WI38 (cell line): Measurements from ENCODE around the gene FBXW2.

Experiments
- H3K4me3 ChIP-seq: 2 replicates; pipeline ENCODE4 v1.5.1; 2011; ENCODE audit warnings: low read depth, mild to moderate bottlenecking, control low read depth, low read length
- TF ChIP-seq, protein P1 (sequence below): IDR thresholded peaks from 2 replicates; pipeline ENCODE4 v1.5.1; 2012; ENCODE audit warnings: low read depth, mild to moderate bottlenecking, control low read depth, low read length

The FBXW2 gene

DNA sequence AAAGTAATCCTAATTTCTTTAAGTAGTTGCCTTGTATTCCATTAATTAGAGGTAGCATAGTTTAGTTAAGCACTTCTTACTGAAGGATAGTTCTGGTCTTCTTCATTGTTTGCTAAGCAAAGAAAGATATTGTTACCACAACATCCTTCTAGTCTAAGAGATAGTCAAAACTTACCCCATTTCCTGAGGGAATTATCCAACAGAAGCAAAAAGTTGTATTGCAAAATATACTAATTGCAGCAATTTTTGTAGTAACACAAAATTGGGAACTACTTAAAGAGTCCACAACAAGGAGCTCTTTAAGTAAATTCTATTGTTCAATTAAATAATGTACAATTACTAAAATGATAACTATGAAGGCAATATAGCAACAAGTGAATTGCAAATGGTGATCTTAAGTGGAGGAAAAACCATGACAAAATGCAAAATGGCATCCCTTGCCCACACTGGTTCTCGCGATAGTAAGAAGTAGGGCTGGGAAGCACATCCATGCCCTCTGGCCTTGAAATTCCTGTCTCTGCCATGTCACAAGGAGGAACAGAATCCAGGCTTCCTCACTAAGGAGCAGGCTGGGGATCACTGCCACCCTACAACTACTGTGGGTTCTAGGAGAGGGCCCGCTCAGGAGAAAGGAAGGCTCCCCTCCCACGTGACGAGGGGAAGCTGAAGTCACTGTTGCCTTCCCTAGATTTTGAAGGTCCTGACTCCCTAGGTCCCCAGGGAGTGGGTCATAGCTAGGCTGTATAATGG, 55.6 kb downstream of the FBXW2 start:
- H3K4me3 ChIP-seq, result no peak overlapping the region
- TF ChIP-seq, protein P1, sequence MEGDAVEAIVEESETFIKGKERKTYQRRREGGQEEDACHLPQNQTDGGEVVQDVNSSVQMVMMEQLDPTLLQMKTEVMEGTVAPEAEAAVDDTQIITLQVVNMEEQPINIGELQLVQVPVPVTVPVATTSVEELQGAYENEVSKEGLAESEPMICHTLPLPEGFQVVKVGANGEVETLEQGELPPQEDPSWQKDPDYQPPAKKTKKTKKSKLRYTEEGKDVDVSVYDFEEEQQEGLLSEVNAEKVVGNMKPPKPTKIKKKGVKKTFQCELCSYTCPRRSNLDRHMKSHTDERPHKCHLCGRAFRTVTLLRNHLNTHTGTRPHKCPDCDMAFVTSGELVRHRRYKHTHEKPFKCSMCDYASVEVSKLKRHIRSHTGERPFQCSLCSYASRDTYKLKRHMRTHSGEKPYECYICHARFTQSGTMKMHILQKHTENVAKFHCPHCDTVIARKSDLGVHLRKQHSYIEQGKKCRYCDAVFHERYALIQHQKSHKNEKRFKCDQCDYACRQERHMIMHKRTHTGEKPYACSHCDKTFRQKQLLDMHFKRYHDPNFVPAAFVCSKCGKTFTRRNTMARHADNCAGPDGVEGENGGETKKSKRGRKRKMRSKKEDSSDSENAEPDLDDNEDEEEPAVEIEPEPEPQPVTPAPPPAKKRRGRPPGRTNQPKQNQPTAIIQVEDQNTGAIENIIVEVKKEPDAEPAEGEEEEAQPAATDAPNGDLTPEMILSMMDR, result no peak

DNA sequence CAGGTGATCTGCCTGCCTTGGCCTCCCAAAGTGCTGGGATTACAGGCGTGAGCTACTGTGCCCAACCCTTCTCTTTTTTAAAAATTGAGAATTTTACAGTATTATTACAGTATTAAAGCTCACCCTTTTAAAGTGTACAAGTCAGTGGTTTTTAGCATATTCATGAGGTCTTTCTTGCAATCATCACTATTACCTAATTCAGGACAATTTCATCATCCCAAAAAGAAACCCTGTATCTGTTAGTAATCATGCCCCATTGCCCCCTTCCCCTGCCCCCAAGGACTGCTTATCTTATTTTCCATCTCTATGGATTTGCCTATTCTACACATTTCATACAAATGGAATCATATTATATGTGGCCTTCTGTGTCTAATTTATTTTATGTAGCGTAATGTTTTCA, 56.3 kb downstream of the FBXW2 start:
- TF ChIP-seq, protein P1, result no peak
- H3K4me3 ChIP-seq, result no peak overlapping the region

DNA sequence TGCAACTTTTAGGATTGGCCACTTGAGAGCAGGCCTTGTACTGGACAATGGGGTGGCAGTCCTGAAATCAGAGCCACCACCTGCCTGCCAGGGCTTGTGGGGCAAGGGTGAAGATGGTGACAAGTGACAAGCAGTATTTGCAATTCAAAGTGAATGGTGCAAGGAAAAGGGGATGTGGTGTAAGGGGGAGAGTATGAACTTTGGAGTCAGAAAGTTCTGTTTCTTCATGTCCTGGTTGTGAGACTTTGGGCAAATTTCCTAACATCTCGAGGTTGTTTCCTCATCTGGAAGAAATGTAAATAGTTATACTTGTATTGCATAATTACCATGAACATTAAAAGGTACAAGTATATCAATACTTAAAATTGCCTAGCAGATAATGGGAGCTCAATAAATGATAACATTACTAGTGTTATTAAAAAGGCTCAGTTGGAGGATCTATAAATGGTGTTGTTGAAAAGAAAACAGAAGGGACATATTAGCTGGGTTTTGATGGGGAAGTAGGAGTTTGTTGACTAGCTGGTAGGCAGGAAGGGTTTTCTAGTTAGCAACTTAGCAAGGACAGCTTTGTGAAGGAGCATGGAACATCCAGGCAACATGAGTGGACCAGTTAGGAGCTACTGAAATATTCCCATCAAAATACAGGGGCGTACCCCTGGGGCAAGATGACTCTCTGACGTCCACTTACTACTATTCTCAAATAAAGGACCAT, 57.6 kb downstream of the FBXW2 start:
- H3K4me3 ChIP-seq, result no peak overlapping the region
- TF ChIP-seq, protein P1, result no peak

DNA sequence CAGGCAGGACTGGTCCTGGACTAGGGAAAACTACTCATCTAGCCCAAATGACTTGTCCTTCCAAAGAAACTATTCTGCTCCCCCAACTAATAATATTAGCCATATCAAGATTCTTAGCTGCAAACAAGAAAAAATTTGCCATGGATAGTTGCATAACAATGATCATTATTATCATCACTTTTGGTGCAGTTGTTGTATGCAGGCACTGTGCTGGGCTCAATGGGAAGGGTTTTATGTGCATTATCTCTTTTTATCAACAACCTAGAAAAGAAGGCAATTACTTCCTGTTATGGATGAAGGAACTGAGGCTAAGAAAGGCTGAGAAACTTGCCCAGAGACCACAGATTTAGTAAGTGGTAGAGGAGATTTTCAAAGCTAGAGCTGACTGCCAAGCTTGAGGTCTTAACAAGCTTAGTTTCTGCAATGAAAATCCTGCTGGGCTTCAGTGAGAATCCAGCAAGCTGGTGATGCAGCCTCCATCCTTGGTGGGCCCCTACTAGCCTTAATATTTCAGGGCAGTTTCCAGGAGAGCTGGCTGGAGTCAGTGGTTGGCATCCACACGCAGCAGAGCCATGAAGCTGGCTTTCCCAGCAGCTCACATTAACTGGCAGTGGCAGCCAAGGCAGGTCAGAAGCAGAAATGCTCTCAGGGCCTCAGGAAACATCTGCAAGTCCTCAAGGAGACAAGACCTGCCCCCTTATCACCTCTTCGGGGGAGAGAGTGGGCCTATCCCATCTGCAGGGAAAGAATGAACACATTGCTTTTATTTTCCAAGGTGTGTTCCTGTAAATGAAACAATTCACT, 58.4 kb downstream of the FBXW2 start:
- TF ChIP-seq, protein P1, result no peak
- no peak overlapping the region for H3K4me3 ChIP-seq

DNA sequence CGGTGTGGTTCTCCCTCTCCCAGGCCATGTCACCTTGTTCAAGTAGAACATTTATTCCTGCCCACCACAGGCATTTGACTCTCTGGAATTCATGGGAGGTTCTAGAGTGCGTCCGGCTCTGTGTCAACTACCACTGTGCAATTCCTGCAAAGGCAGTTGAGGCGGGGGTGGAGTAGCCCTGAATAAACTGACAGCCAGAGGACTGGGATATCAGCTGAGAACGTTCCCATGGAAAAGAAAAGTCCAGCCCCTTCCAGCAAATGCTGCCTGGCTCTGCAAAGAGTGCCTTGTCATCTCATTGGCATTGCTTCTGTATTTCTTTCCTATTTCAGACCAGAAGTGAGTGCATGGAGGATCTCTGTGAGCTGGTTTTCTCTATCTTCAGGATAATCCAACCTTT, 60.0 kb downstream of the FBXW2 start:
- TF ChIP-seq, protein P1, result no peak
- H3K4me3 ChIP-seq, result no peak overlapping the region

DNA sequence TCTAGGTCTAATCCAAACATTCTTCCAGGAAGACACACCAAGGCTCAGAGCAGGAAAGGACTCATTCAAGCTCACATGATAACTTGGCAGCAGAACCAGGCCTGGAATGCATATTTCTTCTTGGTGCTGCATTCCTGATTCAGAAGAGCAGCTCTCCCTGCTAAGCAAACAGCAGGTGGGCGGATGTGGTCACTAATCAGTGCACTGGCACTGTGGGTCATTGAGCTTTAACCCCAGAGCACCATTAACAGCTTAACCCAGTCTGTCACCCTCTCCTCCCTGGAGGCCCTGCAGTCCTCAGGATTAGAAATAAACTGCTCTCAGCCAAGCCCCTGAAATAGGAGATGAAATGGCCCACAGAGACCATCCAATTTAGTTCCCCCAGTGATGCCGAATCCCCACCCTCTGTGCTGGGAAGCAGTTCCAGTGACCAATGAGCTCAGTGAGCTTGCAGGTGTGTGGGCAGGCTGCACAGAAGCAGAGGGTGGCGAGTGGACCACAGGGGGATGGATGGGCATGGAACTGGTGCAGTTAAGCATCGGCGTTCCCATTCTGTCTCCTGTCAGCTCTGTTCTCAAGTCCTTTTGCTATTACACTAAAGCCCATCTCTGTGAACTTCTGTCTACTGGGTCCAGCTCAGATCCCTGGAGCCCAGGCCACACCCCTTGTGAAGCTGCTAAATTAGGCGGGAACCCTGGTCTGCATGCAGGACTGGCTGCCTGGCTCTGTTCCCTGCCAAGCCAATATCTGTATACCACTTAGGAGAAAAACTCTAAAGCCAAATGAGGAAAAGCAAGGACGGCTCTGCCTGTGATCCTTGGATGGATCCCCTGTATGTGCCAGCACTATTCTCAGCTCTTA, 62.3 kb downstream of the FBXW2 start:
- no peak overlapping the region for H3K4me3 ChIP-seq
- TF ChIP-seq, protein P1, result no peak
